OCI-LY1 (cell line): ENCODE results near the gene RNF13.

ENCODE experiments used
- H2AFZ ChIP-seq: fragments of 200-600 bp; sonication (generic), shearing (Covaris generic); 2 replicates; pipeline ENCODE4 v1.6.0; 2014; ENCODE audit warnings: antibody characterized with exemption, mild to moderate bottlenecking, low read length
- H3F3A ChIP-seq: fragments of 200-600 bp; sonication (generic), shearing (Covaris generic); 2 replicates; pipeline ENCODE4 v1.6.0; 2014; ENCODE audit warnings: mild to moderate bottlenecking, antibody characterized with exemption, low read length, moderate library complexity; ENCODE audit not compliant: insufficient read depth
- H3K27ac ChIP-seq: fragments of 200-600 bp; sonication (generic); 2 replicates; pipeline ENCODE4 v1.5.1; 2014; ENCODE audit warnings: low read length, mixed run types, mild to moderate bottlenecking, low read depth; ENCODE audit not compliant: poor library complexity, severe bottlenecking
- H3K27me3 ChIP-seq: fragments of 200-600 bp; sonication (generic); 2 replicates; pipeline ENCODE4 v1.6.0; 2014; ENCODE audit warnings: antibody characterized with exemption, mild to moderate bottlenecking, low read length, moderate library complexity; ENCODE audit not compliant: insufficient read depth
- H3K36me3 ChIP-seq: fragments of 200-600 bp; sonication (generic); 2 replicates; pipeline ENCODE4 v1.6.1; 2014; ENCODE audit warnings: mild to moderate bottlenecking, antibody characterized with exemption, low read length, moderate library complexity, mixed read lengths; ENCODE audit not compliant: insufficient read depth
- H3K4me1 ChIP-seq: fragments of 200-600 bp; sonication (generic); 2 replicates; pipeline ENCODE4 v1.5.1; 2014; ENCODE audit warnings: mild to moderate bottlenecking, low read length, moderate library complexity; ENCODE audit not compliant: insufficient read depth, severe bottlenecking
- H3K4me2 ChIP-seq: fragments of 200-600 bp; sonication (generic), shearing (Covaris generic); 2 replicates; pipeline ENCODE4 v1.6.1; 2014; ENCODE audit warnings: low read length
- H3K4me3 ChIP-seq: fragments of 200-600 bp; sonication (generic); 2 replicates; pipeline ENCODE4 v1.5.1; 2014; ENCODE audit warnings: low read length, low read depth, mild to moderate bottlenecking, mixed read lengths; ENCODE audit not compliant: poor library complexity, severe bottlenecking
- H3K79me2 ChIP-seq: fragments of 200-600 bp; shearing (Covaris generic); 2 replicates; pipeline ENCODE4 v1.6.1; 2016; ENCODE audit warnings: mixed run types, low read length, mixed read lengths; ENCODE audit not compliant: insufficient read depth
- H3K9ac ChIP-seq: fragments of 200-600 bp; sonication (generic), shearing (Covaris generic); 2 replicates; pipeline ENCODE4 v1.6.1; 2014; ENCODE audit warnings: mild to moderate bottlenecking, low read length, mixed read lengths
- H3K9me2 ChIP-seq: fragments of 200-600 bp; sonication (generic), shearing (Covaris generic); 2 replicates; pipeline ENCODE4 v1.6.1; 2014; ENCODE audit warnings: low read depth, mild to moderate bottlenecking, low read length, mixed read lengths
- H3K9me3 ChIP-seq: fragments of 200-600 bp; shearing (Covaris generic); 2 replicates; pipeline ENCODE4 v1.6.1; 2014; ENCODE audit warnings: low read length, mixed read lengths
- H4K20me1 ChIP-seq: fragments of 200-600 bp; sonication (generic), shearing (Covaris generic); 2 replicates; pipeline ENCODE4 v1.6.0; 2016; ENCODE audit warnings: mild to moderate bottlenecking, low read length; ENCODE audit not compliant: insufficient read depth
- CTCF ChIP-seq: fragments of 200-600 bp; sonication (generic), shearing (Covaris generic); IDR thresholded peaks from 2 replicates; pipeline ENCODE4 v1.5.1; 2017; ENCODE audit warnings: mild to moderate bottlenecking, antibody characterized with exemption, low read length, moderate library complexity, mixed read lengths
- EZH2 ChIP-seq: fragments of 200-600 bp; sonication (generic), shearing (Covaris generic); IDR thresholded peaks from 2 replicates; pipeline ENCODE4 v1.8.0; 2017; ENCODE audit warnings: borderline replicate concordance, mixed run types, mild to moderate bottlenecking, antibody characterized with exemption, low read length, moderate library complexity, mixed read lengths

The RNF13 gene

GRCh38 chr3:149983628-149984027 lies 170.6 kb downstream of the RNF13 start:
- H3K9me2 ChIP-seq = no peaks in the 10 kb centered on the region
- no peaks in the 10 kb centered on the region for H3K36me3 ChIP-seq
- H4K20me1 ChIP-seq = no peaks in the 10 kb centered on the region
- no peak overlapping the region for H2AFZ ChIP-seq
- TF ChIP-seq CTCF = no peak
- no peak for TF ChIP-seq EZH2
- H3K4me2 ChIP-seq = no peak overlapping the region
- no peaks in the 10 kb centered on the region for H3F3A ChIP-seq
- H3K27me3 ChIP-seq = no peaks in the 10 kb centered on the region
- no peak overlapping the region for H3K27ac ChIP-seq
- H3K4me3 ChIP-seq = no peak overlapping the region
- no peaks in the 10 kb centered on the region for H3K79me2 ChIP-seq
- no peaks in the 10 kb centered on the region for H3K4me1 ChIP-seq
- no peak overlapping the region for H3K9ac ChIP-seq
- H3K9me3 ChIP-seq = no peaks in the 10 kb centered on the region

- H3K4me1 ChIP-seq = no peaks in the 10 kb centered on the region
- H3K9ac ChIP-seq = no peak overlapping the region
- H3F3A ChIP-seq = no peaks in the 10 kb centered on the region
- no peaks in the 10 kb centered on the region for H3K36me3 ChIP-seq
- no peak overlapping the region for H3K4me2 ChIP-seq
- H2AFZ ChIP-seq = no peak overlapping the region
- no peaks in the 10 kb centered on the region for H3K27me3 ChIP-seq
- TF ChIP-seq CTCF = no peak
- TF ChIP-seq EZH2 = no peak
- H3K9me2 ChIP-seq = no peaks in the 10 kb centered on the region
- H3K27ac ChIP-seq = no peak overlapping the region
- no peaks in the 10 kb centered on the region for H3K79me2 ChIP-seq
- no peak overlapping the region for H3K4me3 ChIP-seq
- no peaks in the 10 kb centered on the region for H3K9me3 ChIP-seq
- no peaks in the 10 kb centered on the region for H4K20me1 ChIP-seq
These were observed 176.3 kb downstream of the RNF13 start for GRCh38 chr3:149989307-149989706.

GRCh38 chr3:149990423-149990948 lies 177.5 kb downstream of the RNF13 start:
- Histone ChIP-seq H2AFZ (no peak overlapping the region), H3K79me2 (no peaks in the 10 kb centered on the region), H3K4me1 (no peaks in the 10 kb centered on the region), H3K27me3 (no peaks in the 10 kb centered on the region), H3K9ac (no peak overlapping the region), H3K9me2 (no peaks in the 10 kb centered on the region), H3K36me3 (no peaks in the 10 kb centered on the region), H3K4me2 (no peak overlapping the region), H3F3A (no peaks in the 10 kb centered on the region), H4K20me1 (no peaks in the 10 kb centered on the region), H3K9me3 (peaks cover 10% of the 10 kb centered on the region), H3K27ac (no peak overlapping the region), H3K4me3 (no peak overlapping the region)
- no peak for TF ChIP-seq CTCF
- no peak for TF ChIP-seq EZH2
